HG02642 (cell line): ENCODE measurements around the gene PRKCB.
A peak's percentile ranks its signal among the peaks of the same experiment; 100 is the strongest.

ENCODE experiments used
- ATAC-seq: cut with Tn5 transposase; IDR thresholded peaks from one replicate; pipeline ENCODE4 v1.9.1; 2021; ENCODE audit warnings: mild to moderate bottlenecking; ENCODE audit not compliant: unreplicated experiment, poor library complexity

The PRKCB gene

DNA sequence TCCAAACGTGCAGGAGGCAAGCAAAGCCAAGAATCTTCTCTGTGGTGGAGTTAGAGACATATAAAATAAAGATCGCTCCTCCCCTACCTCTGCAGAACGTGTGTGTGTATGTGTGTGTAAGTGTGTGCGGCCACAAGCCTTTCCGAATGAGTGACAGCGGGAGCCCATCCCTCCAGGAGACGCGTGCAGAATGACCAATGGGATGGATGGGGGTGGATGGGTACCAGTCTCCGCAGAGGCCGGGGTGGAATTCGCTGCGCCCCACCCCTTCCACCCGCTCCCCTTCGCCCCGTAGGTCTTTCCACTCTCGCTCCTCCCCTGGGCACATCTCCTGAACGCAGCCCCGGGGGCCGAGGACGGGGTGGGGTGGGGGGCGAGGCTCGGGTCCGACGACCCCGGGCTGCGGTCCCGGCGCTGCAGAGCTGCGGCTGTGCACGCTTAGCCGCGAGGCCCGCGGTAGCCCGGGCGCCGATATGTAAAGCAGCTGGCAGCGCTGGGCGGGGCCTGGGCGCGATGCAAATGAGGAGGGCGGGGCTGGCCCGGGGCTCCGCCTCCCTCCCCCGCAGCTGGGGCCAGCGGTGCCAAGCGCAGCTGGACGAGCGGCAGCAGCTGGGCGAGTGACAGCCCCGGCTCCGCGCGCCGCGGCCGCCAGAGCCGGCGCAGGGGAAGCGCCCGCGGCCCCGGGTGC is at the start of gene PRKCB:
TSS of gene PRKCB (plus strand) at position 594 of the 688 bp plus-strand sequence.
- peak; percentile 84 for ATAC-seq

DNA sequence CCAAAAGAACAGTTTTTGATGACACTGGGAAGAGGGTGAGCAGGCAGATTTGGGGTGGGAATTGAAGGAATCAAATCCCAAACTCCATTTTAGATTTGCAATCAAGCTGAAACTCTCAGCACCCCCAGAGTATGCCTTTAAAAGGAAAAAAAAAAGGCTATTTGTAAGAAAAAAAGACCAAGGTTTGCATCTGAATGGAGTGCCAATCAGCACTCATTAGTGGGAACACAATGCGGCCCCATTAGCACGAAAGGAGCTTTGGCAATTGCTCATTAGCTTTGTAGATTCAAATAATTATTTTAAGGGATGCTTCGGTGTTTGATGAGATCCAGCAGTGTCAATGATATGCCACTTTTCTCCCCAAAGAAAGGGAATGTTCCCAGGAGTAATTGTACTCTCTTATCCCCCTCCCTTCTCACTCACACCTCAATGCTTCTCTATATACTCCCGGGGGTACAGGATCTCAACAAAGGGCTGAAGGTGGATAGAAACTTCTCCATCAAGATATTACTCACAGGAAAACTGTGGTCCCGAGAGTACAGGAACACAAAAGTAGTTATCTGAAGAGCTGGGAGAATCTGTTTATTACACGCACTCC is 48.7 kb upstream of the PRKCB start:
- no peak for ATAC-seq

GRCh38 chr16:23788685-23789084 is 47.1 kb upstream of the PRKCB start:
- ATAC-seq = no peak

DNA sequence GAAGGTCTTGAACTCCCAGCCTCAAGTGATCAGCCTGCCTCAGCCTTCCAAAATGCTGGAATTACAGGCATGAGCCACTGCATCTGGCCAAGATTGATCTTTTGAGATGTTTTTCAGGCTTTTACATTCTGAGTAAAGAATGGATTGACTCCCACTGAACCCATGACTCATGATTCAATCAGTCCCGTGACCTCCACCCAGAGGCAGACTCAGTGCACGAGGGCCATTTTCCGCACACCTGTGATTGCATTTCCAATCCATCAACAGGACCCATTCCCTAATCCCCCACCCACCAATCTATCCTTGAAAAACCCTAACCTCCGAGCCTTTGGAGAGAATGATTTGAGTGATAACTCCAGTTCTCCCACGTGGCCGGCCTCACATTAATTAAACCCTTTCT is 40.4 kb upstream of the PRKCB start:
- ATAC-seq = no peak

DNA sequence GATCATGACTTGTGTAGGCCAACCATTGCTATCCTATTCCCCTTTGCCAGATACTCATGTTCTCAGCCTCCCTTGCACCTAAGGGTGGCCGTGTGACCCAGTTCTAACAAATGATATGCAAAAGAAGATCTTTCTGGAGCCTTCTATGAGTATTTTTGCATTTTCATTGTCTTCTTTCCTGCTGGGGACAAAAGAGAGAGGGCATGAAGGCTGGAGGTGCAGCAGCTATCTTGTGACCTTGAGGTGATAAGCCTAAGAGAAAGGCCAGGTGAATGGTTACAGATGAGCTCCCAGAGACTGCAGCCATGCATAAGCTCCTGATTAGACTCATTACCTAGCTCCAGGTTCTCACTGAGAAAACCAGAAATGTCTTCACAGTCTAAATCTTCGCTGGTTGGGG is 38.8 kb upstream of the PRKCB start:
- ATAC-seq = no peak

DNA sequence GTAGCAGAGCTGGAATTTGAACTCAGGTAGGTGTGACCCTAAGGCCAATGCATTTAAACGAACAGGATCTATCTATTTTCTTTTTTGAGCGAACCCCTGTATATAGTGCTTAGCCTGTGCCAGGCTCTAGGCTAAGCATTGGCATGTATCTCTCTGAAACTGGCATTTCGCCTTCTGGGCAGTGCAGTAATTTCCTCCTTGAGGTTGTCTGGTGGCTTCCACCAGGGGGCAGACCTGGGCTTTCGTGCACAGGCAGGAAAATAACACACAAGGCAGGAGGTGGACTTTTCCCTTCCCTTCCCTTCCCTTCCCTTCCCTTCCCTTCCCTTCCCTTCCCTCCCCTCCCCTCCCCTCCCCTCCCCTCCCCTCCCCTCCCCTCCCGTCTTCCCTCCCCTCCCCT is 34.4 kb upstream of the PRKCB start:
- ATAC-seq = no peak

DNA sequence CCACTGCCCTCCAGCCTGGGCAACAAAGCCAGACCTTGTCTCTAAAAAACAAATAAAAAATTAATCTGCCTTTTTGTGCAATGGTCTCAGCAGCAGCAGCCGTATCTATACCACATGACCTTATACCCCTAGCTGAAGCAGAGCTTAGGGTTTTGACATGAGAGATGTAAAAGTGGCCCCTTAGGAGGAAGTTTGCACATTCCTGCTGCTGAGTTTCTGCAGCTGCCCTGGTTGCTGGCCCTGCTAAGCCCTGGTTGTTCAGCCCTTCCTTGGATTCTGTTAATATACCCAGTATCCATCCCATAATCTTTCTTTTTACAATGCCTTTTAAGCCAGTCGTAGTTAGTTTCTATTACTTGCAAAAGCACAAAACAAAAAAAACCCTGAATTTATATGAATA is 33.0 kb upstream of the PRKCB start:
- no peak for ATAC-seq

GRCh38 chr16:23803591-23804123 is 32.1 kb upstream of the PRKCB start:
- ATAC-seq = peak; percentile 59

- no peak for ATAC-seq
Measured at GRCh38 chr16:23807028-23807427, 28.8 kb upstream of the PRKCB start.

- ATAC-seq = no peak
Measured at GRCh38 chr16:23821467-23821866, 14.3 kb upstream of the PRKCB start.

- ATAC-seq = no peak
Measured at GRCh38 chr16:23821875-23822688, 13.7 kb upstream of the PRKCB start.

DNA sequence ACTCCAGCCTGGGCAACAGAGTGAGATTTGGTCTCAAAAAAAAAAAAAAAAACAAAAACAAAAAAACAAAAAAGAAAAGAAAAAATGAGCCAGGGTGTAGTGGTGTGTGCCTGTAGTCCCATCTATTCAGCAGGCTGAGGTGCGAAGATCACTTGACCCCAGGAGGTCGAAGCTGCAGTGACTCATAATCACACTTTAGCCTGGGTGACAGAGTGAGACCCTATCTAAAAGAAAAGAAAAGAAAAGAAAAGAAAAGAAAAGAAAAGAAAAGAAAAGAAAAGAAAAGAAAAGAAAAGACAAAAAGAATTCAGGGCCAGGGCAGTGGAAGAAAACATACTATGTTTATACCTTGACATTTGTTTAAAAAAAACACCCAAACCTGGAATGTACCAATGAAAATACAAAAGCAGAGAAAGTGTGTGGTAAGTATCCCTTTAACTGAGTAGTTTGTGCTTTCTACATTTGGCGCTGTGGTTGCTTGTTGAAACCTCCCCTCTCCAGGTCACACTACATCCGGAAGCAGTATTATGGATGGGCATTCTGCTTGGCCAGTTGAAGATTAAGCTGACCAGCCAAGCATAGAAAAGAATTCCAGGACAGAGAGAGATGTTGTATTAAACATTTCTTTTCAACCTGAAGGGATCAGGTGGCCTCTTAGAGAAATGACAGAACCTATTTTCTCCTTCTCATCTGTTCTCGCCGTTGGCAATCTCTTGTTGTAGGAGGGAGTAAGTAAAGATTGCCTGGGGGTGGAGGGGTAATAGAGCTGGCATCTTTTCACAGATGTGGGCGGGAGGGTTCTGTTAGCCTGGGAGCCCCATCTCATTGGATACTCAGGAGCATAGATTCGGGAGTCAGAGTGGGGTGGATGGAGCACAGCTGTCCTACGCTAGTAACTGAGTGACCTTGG is 12.1 kb upstream of the PRKCB start:
- ATAC-seq = no peak

- no peak for ATAC-seq
Measured at GRCh38 chr16:23824909-23825308, 10.9 kb upstream of the PRKCB start.

DNA sequence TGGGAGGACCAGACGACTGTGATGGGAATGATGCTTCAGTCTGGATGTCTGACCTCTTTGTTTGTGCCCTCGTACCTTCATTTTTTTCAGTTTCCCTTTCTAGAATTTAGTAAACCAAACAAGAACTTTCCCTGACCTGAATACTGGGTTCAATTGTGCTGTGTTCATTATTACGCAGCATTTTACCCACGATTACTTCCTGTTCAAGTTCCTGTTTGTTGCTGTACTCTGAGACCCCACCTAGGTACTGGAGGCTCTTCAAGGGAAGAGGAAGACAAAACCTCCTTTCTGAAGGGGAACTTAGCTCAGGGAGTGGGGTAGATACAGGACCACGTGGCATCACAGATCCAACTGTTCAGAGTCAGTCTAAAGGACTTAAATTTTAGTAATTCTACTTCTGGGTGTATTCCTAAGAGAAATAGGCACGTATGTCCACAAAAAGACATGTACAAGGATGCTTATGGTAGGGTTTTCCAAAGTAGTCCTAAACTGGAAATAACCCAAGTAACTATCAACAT is 9.2 kb upstream of the PRKCB start:
- peak; percentile 81 for ATAC-seq

GRCh38 chr16:23827057-23827456 is 8.7 kb upstream of the PRKCB start:
- ATAC-seq = peak; percentile 38

DNA sequence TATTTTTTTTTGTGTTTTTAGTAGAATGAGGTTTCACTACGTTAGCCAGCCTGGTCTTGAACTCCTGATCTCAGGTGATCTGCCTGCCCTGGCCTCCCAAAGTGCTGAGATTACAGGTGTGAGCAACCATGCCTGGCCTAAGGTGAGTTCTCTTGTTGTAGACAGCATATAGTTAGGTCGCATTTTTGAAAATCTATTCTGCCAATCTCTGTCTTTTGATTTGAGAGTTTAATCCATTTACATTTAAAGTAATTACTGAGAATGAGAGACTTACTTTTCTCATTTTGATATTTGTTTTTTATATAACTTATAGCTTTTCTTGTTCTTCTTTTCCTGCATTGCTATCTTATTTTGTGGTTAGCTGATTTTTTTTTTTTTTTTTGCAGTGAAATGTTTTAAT is 6.3 kb upstream of the PRKCB start:
- ATAC-seq = no peak

DNA sequence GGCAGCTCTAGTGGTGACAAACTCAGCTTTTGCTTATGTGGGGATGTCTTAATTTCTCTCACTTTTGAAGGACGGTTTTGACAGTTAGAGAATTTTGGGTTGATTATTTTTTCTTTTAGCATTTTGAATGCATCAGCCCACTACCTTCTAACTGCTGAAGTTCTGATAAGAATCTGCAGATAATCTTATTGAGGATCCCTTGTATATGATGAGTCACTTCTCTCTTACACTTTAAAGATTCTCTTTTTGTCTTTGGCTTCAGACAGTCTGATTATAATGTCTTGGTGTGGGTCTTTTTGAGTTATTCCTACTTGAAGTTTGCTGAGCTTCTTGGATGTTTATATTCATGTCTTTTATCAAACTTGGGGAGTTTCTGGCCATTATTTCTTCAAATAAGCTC is 5.5 kb upstream of the PRKCB start:
- ATAC-seq = no peak

DNA sequence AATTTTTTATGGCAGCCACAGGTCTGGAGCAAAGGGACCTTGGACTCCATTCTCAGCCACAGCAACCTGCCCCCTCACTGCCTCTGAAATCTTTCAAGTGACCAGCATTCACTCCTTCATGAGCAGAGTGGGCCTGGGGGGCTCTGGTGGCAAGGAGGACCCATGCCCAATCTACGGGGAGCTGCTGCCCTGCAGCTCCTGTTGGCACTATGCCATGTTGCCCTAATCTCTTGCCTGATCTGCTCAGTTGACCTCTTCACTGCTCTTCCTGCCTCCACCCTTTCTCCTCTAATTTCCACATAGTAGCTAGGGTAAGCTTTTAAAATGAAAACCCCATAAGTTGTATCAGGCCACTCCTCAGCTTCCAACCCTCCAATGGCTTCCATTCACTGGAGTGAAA is 2.9 kb upstream of the PRKCB start:
- ATAC-seq = no peak

DNA sequence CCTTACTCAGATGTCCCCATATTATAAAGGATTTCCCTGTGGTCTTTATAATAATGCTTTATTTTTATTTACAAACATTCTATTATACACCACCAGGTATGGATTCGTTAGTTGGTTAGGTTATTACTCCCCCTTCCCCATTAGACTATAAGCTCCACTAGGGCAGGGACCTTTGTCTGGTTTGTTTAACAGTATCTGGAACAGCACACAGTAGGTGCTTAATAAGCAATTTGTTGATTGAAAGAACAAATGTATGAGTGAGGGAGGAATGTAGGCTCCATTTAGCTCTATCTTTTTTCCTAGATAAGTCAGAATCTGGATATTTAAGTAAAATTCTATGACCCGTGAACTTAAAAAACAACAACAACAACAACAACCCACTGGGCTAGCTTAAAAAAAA is 2.3 kb upstream of the PRKCB start:
- ATAC-seq = no peak
